PC-3 (cell line): ENCODE measurements around the gene MED13L. TPM values are rescaled to one million over a fixed set of nuclear protein-coding genes. Genes with fewer than 3 reads are reported as not detected.

Experiments
- ATAC-seq: fragments of 200-7000 bp; cut with Tn5 transposase; 2 replicates; pipeline ENCODE4 v1.9.1; 2020; ENCODE audit warnings: mild to moderate bottlenecking, moderate library complexity
- BruUV-seq: library from RNA; stranded (reverse); fragments of 400-500 nt; replicated peaks from 2 replicates; lab custom pipeline; 2021; lab: Mats Ljungman, UMichigan
- CTCF ChIA-PET: fragments of 300-600 bp; sonication (Branson Sonifier 250); formaldehyde crosslinking; loops from one replicate; lab custom pipeline; 2022; ENCODE audit warnings: antibody characterized with exemption; lab: Charles Lee
- POLR2A ChIA-PET: fragments of 300-600 bp; sonication (Branson Sonifier 250); formaldehyde crosslinking; loops from one replicate; lab custom pipeline; 2022; ENCODE audit warnings: antibody characterized with exemption; ENCODE audit not compliant: unreplicated experiment; lab: Charles Lee
- DNase-seq: peaks from one replicate; pipeline ENCODE4 v3.0.0-alpha.2; 2015
- H2AFZ ChIP-seq: fragments of 300-600 bp; sonication (generic); 2 replicates; pipeline ENCODE4 v1.6.0; 2016; ENCODE audit warnings: antibody characterized with exemption, low read length
- H3F3A ChIP-seq: fragments of 300-600 bp; sonication (generic); one replicate; pipeline ENCODE4 v1.6.0; 2017; ENCODE audit warnings: antibody characterized with exemption, low read length, control low read depth, mild to moderate bottlenecking; ENCODE audit not compliant: unreplicated experiment
- H3K27ac ChIP-seq: fragments of 300-600 bp; sonication (generic); 2 replicates; pipeline ENCODE4 v1.5.1; 2016; ENCODE audit warnings: mild to moderate bottlenecking, low read length
- H3K27me3 ChIP-seq: fragments of 300-600 bp; sonication (generic); 2 replicates; pipeline ENCODE4 v1.6.1; 2016; ENCODE audit warnings: low read length, mixed read lengths
- H3K36me3 ChIP-seq: fragments of 300-600 bp; sonication (generic); 2 replicates; pipeline ENCODE4 v1.6.1; 2016; ENCODE audit warnings: low read depth, mixed run types, low read length, mixed read lengths
- H3K4me1 ChIP-seq: fragments of 300-600 bp; sonication (generic); 2 replicates; pipeline ENCODE4 v1.5.1; 2016; ENCODE audit warnings: low read length; ENCODE audit not compliant: insufficient read depth
- H3K4me2 ChIP-seq: fragments of 300-600 bp; sonication (generic); 2 replicates; pipeline ENCODE4 v1.6.0; 2016; ENCODE audit warnings: low read length
- H3K4me3 ChIP-seq: fragments of 300-600 bp; sonication (generic); 2 replicates; pipeline ENCODE4 v1.5.1; 2016; ENCODE audit warnings: mild to moderate bottlenecking, low read length, mixed read lengths
- H3K79me2 ChIP-seq: fragments of 300-600 bp; sonication (generic); 2 replicates; pipeline ENCODE4 v1.6.1; 2017; ENCODE audit warnings: low read length, mixed read lengths
- H3K9ac ChIP-seq: fragments of 300-600 bp; sonication (generic); 2 replicates; pipeline ENCODE4 v1.6.0; 2016; ENCODE audit warnings: mild to moderate bottlenecking, low read length
- H3K9me2 ChIP-seq: fragments of 300-600 bp; sonication (generic); replicated peaks from 2 replicates; pipeline ENCODE4 v1.6.1; 2016; ENCODE audit warnings: mixed run types, low read length, mixed read lengths
- H3K9me3 ChIP-seq: fragments of 300-600 bp; sonication (generic); 2 replicates; pipeline ENCODE4 v1.6.1; 2016; ENCODE audit warnings: low read length, mixed read lengths
- H4K20me1 ChIP-seq: fragments of 300-600 bp; sonication (generic); 2 replicates; pipeline ENCODE4 v1.6.1; 2016; ENCODE audit warnings: low read length, mixed read lengths
- EZH2 ChIP-seq: fragments of 300-600 bp; sonication (generic); IDR thresholded peaks from one replicate; pipeline ENCODE4 v1.6.1; 2017; ENCODE audit warnings: antibody characterized with exemption, mild to moderate bottlenecking, low read length; ENCODE audit not compliant: unreplicated experiment
- EZH2phosphoT487 ChIP-seq: fragments of 300-600 bp; sonication (generic); IDR thresholded peaks from 2 replicates; pipeline ENCODE4 v1.6.1; 2018; ENCODE audit warnings: mild to moderate bottlenecking, antibody characterized with exemption, low read length, borderline replicate concordance
- intact Hi-C: fragments of 100-400 bp; cut with micrococcal nuclease; formaldehyde crosslinking; loops from 2 replicates; pipeline ENCODE4 v1.9.0; 2023
- total RNA-seq: library from RNA; depleted of rRNA; stranded (reverse); fragments of >200 nt; gene quantifications from 2 replicates; pipeline ENCODE4 v1.2.3, GENCODE V29; 2014
- TF ChIP-seq, protein P1 (sequence below): fragments of 300-600 bp; sonication (generic); conservative IDR thresholded peaks from 2 replicates; pipeline ENCODE4 v1.5.1; 2017; ENCODE audit warnings: antibody characterized with exemption, low read depth, mild to moderate bottlenecking, low read length

Gene MED13L
- total RNA-seq, 1 experiment from 2014 or later = 61.2 TPM

DNA sequence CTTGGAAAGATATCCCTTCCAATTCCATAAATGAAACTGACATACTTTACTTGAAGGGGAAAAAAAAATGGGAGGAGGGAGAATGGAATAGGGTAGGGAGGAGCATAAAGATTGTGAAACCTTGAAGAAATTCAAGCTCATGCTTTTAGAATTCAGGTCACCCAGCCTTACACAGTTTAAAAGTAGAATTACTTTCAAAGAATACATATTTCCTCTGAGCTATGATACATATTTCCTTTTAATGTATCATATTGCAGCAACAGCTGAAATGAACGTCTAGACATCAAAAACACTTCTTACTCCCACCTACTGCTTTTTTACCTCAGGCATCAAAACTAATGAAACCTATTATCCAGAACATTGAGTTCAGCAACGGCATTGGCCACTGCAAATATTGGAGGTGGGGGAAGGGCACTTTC is 156.0 kb downstream of the MED13L start:
- ATAC-seq = no peak
- peak overlapping the region; percentile 61 for H3K4me2 ChIP-seq
- peaks cover 74% of the 10 kb centered on the region for H4K20me1 ChIP-seq
- no peak overlapping the region for H2AFZ ChIP-seq
- no peaks in the 10 kb centered on the region for H3K36me3 ChIP-seq
- intact Hi-C loops = loop anchor here (5.0 kb wide), 2 partner anchors 54 to 104 kb away; no protein-coding TSS in a partner anchor
- no TSS peak for BruUV-seq
- no peak overlapping the region for H3K27ac ChIP-seq
- no peaks in the 10 kb centered on the region for H3K27me3 ChIP-seq
- ChIA-PET POLR2A (interaction anchor here (0.6 kb wide), 1 partner anchor 127 kb away, joined by 3 read pairs; no protein-coding TSS in a partner anchor), CTCF (interaction anchor here (0.7 kb wide), 1 partner anchor 106 kb away, joined by 3 read pairs; no protein-coding TSS in a partner anchor)
- H3K9me2 ChIP-seq = no peaks in the 10 kb centered on the region
- no peak overlapping the region for H3K9ac ChIP-seq
- peaks cover 57% of the 10 kb centered on the region for H3K4me1 ChIP-seq
- no peaks in the 10 kb centered on the region for H3F3A ChIP-seq
- DNase-seq = no peak
- no peaks in the 10 kb centered on the region for H3K9me3 ChIP-seq
- H3K4me3 ChIP-seq = no peak overlapping the region; the same call in 1 of the 2 replicates
- peaks cover 94% of the 10 kb centered on the region for H3K79me2 ChIP-seq
- TF ChIP-seq, protein P1, sequence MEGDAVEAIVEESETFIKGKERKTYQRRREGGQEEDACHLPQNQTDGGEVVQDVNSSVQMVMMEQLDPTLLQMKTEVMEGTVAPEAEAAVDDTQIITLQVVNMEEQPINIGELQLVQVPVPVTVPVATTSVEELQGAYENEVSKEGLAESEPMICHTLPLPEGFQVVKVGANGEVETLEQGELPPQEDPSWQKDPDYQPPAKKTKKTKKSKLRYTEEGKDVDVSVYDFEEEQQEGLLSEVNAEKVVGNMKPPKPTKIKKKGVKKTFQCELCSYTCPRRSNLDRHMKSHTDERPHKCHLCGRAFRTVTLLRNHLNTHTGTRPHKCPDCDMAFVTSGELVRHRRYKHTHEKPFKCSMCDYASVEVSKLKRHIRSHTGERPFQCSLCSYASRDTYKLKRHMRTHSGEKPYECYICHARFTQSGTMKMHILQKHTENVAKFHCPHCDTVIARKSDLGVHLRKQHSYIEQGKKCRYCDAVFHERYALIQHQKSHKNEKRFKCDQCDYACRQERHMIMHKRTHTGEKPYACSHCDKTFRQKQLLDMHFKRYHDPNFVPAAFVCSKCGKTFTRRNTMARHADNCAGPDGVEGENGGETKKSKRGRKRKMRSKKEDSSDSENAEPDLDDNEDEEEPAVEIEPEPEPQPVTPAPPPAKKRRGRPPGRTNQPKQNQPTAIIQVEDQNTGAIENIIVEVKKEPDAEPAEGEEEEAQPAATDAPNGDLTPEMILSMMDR = no peak
- TF ChIP-seq EZH2 (no peak), EZH2phosphoT487 (no peak)

- BruUV-seq = no TSS peak
- Histone ChIP-seq H3K9ac (no peak overlapping the region), H3K27me3 (no peaks in the 10 kb centered on the region), H2AFZ (no peak overlapping the region), H3F3A (no peaks in the 10 kb centered on the region), H3K9me2 (no peaks in the 10 kb centered on the region), H3K36me3 (no peaks in the 10 kb centered on the region), H3K27ac (no peak overlapping the region), H3K4me2 (peak overlapping the region; percentile 21; the same call in 1 of the 2 replicates), H3K4me1 (peaks cover 24% of the 10 kb centered on the region), H4K20me1 (peaks cover 69% of the 10 kb centered on the region), H3K9me3 (no peaks in the 10 kb centered on the region), H3K4me3 (no peak overlapping the region), H3K79me2 (peaks cover 90% of the 10 kb centered on the region)
- DNase-seq = peak; percentile 80
- POLR2A ChIA-PET = no interaction called here
- no peak for TF ChIP-seq EZH2phosphoT487
- TF ChIP-seq, protein P1 = no peak
- no peak for TF ChIP-seq EZH2
- CTCF ChIA-PET = no interaction called here
- intact Hi-C loops = no loop called here
- ATAC-seq = peak; percentile 94
Measured at GRCh38 chr12:116116650-116117424, 160.7 kb downstream of the MED13L start.
